IgD-negative memory B cell (primary cell): ENCODE results near the gene TMEM151B. TPM values are rescaled to one million over a fixed set of nuclear protein-coding genes. Genes with fewer than 3 reads are reported as not detected.
"Not testable (repeated sequence)": the region's sequence is repeated elsewhere in the genome, so short reads cannot be mapped to it uniquely, and the experiment has no call there.

Experiments
- H3K27ac Mint-ChIP-seq, 3 donors: one replicate each; pipeline ENCODE4 v1.8.0; 2020 to 2022; ENCODE audit warnings: mild to moderate bottlenecking in 3 of 3, mixed read lengths in 3 of 3, moderate library complexity in 1 of 3
- H3K27me3 Mint-ChIP-seq: one replicate; pipeline ENCODE4 v1.8.0; 2021; ENCODE audit warnings: mixed read lengths
- H3K36me3 Mint-ChIP-seq: one replicate; pipeline ENCODE4 v1.8.0; 2020; ENCODE audit warnings: mild to moderate bottlenecking, mixed read lengths
- H3K4me1 Mint-ChIP-seq, 3 donors: one replicate each; pipeline ENCODE4 v1.8.0; 2020 to 2022; ENCODE audit warnings: mixed read lengths in 3 of 3, mild to moderate bottlenecking in 1 of 3
- H3K4me3 Mint-ChIP-seq, 4 donors: one replicate each; pipeline ENCODE4 v1.8.0; 2020 to 2022; ENCODE audit warnings: mild to moderate bottlenecking in 4 of 4, mixed read lengths in 4 of 4, moderate library complexity in 3 of 4
- H3K9me3 Mint-ChIP-seq, 3 donors: one replicate each; pipeline ENCODE4 v1.8.0; 2020 to 2021; ENCODE audit warnings: mixed read lengths in 3 of 3, mild to moderate bottlenecking in 1 of 3
- polyA plus RNA-seq: library from polyadenylated mRNA; unstranded; fragments of 300-500 nt; fragmentation: Illumina TruSeq; gene quantifications from one replicate; pipeline ENCODE4 v1.2.3, GENCODE V29; 2021

Gene TMEM151B
- polyA plus RNA-seq, 1 donor from 2014 or later, result not detected

DNA sequence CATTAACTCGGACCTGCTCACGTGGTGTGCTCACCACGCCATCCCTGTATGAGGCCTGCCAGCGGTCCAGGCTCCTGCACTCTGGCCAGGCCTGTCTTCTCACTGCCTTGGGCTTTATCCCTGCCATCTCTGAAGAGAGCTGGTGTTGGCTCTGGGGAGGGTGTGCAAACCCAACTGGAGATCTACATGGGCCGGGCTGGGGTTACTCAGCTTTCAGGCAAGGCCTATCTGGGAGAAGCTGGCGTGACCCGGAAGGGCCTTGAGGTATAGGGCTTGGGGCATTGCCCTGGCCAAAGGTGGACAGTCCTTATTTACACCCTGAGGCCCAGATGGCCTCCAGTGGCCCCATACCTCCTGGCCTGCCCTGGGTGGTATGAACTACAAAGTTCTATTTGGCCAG is 41.8 kb upstream of the TMEM151B start:
- no peaks in the 10 kb centered on the region for H3K9me3 Mint-ChIP-seq
- no peaks in the 10 kb centered on the region for H3K27me3 Mint-ChIP-seq
- peaks cover 0 to 5% (median 5%) of the 10 kb centered on the region in 3 donors for H3K4me1 Mint-ChIP-seq
- no peak overlapping the region for H3K27ac Mint-ChIP-seq
- peaks cover 2% of the 10 kb centered on the region for H3K36me3 Mint-ChIP-seq
- H3K4me3 Mint-ChIP-seq, result no peak overlapping the region

GRCh38 chr6:44228836-44229235 is 41.4 kb upstream of the TMEM151B start:
- Mint-ChIP-seq H3K9me3 (no peaks in the 10 kb centered on the region), H3K4me1 (peaks cover 0 to 5% (median 5%) of the 10 kb centered on the region in 3 donors), H3K36me3 (peaks cover 2% of the 10 kb centered on the region), H3K27ac (no peak overlapping the region), H3K4me3 (no peak overlapping the region), H3K27me3 (no peaks in the 10 kb centered on the region)

- H3K4me1 Mint-ChIP-seq, result peaks cover 0 to 2% (median under 1%) of the 10 kb centered on the region in 3 donors
- H3K27ac Mint-ChIP-seq, result peak overlapping the region in 1 of 3 donors; percentile 31
- no peaks in the 10 kb centered on the region for H3K9me3 Mint-ChIP-seq
- no peak overlapping the region for H3K4me3 Mint-ChIP-seq
- no peaks in the 10 kb centered on the region for H3K27me3 Mint-ChIP-seq
- peaks cover 2% of the 10 kb centered on the region for H3K36me3 Mint-ChIP-seq
Measured at GRCh38 chr6:44229376-44230033, 40.7 kb upstream of the TMEM151B start.

DNA sequence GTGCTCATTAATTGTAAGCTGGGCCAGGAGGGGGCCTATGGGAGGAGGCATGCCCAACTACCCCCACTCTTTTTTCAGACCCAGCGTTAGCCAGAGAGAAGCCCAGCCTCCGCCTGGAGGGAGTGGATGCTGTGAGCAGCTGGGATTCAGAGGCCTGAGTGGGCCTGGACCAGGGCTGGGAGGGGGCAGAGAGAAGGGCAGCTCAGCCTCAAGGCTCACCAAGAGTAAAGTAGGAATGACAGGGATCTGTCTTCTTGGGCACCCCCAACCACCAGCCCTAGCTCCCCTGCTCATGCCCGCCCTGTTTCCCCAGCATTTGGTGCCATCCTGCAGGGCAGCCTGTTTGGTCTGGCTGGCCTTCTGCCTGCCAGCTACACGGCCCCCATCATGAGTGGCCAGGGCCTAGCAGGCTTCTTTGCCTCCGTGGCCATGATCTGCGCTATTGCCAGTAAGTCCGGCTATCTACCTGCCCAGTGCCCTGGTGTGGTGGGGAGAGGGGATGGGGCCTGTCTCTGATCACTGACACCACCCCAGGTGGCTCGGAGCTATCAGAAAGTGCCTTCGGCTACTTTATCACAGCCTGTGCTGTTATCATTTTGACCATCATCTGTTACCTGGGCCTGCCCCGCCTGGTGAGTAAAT is 40.1 kb upstream of the TMEM151B start:
- Mint-ChIP-seq H3K27me3 (no peaks in the 10 kb centered on the region), H3K9me3 (no peaks in the 10 kb centered on the region), H3K4me1 (no peaks in the 10 kb centered on the region), H3K36me3 (peaks cover 2% of the 10 kb centered on the region), H3K4me3 (peak overlapping the region in 1 of 4 donors; percentile 20), H3K27ac (no peak overlapping the region)

DNA sequence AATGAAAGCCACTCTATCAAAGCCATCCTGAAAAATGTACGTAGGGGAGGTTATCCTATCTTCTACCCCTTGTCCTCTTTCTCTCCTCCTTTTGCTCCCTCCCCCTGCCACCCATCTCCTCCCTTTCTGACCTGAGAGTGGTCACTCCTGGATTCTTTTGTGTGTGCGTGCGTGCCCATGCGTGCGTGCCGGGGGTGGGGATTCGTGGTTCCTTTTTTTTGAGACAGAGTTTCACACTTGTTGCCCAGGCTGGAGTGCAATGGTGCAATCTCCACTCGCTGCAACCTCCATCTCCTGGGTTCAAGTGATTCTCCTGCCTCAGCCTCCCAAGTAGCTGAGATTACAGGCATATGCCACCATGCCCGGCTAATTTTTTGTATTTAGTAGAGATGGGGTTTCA is 38.8 kb upstream of the TMEM151B start:
- not testable (repeated sequence) for H3K4me3 Mint-ChIP-seq, H3K27ac Mint-ChIP-seq, H3K27me3 Mint-ChIP-seq, H3K36me3 Mint-ChIP-seq, H3K9me3 Mint-ChIP-seq, H3K4me1 Mint-ChIP-seq

GRCh38 chr6:44232676-44233566 is 37.3 kb upstream of the TMEM151B start:
- Mint-ChIP-seq H3K36me3 (peaks cover 2% of the 10 kb centered on the region), H3K4me3 (no peak overlapping the region), H3K27me3 (no peaks in the 10 kb centered on the region), H3K4me1 (peaks cover 0 to 4% (median 3%) of the 10 kb centered on the region in 3 donors), H3K27ac (no peak overlapping the region), H3K9me3 (no peaks in the 10 kb centered on the region)

DNA sequence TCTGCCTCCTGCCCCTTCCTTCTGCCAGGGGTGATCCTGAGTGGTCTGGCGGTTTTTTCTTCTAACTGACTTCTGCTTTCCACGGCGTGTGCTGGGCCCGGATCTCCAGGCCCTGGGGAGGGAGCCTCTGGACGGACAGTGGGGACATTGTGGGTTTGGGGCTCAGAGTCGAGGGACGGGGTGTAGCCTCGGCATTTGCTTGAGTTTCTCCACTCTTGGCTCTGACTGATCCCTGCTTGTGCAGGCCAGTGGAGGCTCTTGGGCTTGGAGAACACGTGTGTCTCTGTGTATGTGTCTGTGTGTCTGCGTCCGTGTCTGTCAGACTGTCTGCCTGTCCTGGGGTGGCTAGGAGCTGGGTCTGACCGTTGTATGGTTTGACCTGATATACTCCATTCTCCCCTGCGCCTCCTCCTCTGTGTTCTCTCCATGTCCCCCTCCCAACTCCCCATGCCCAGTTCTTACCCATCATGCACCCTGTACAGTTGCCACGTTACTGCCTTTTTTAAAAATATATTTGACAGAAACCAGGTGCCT is 36.6 kb upstream of the TMEM151B start:
- peaks cover 0 to 5% (median 3%) of the 10 kb centered on the region in 3 donors for H3K4me1 Mint-ChIP-seq
- H3K4me3 Mint-ChIP-seq, result no peak overlapping the region
- no peaks in the 10 kb centered on the region for H3K9me3 Mint-ChIP-seq
- peak overlapping the region in 1 of 3 donors; percentile 25 for H3K27ac Mint-ChIP-seq
- H3K36me3 Mint-ChIP-seq, result peaks cover 2% of the 10 kb centered on the region
- H3K27me3 Mint-ChIP-seq, result no peaks in the 10 kb centered on the region

DNA sequence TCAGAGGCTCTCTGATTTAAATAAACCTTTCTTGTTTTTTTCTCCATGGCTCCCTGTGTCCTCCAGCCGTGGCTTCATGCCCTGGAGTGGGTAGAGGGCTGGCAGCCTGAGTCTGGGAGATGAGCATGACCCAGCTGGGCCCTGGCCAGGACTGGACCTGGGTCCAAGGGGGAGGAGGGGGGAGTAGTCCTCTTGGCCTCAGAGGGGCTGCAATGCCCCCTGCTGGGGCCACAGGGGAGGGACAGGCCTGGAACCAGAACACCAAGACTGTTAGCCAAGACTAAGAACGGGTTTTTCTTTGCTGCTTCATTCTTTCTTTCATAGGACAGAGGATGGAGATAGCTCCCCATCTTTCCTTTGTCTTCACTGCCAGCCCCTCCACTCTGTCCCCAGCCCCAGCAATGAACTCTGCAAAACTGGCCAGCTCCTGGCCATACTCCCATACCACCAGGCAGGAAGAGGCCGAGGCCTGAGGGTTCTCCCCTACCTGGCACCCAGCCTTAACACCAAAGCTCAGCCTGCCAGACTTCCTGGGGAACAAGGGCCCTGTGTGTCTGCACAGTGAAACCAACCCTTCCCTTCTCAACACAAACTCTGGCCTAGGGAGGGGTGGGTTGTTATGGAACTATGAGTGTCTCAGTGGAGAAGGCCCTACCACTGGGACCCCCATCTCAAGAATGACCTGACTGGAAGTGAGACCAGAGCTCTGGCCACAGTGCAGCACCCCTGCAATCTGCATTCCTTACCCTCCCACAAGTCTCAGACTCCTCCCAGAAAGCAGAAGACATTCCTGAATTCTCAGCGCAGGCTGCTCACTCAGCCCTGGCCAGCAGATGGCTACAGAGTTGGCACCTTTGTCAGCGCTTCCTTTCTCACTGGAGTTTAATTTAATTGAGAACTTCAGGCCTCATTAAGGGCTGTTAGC is 35.9 kb upstream of the TMEM151B start:
- Mint-ChIP-seq H3K27ac (peak overlapping the region in 1 of 3 donors; percentile 25), H3K4me1 (peaks cover 0 to 5% (median 3%) of the 10 kb centered on the region in 3 donors), H3K27me3 (no peaks in the 10 kb centered on the region), H3K36me3 (peaks cover 2% of the 10 kb centered on the region), H3K4me3 (no peak overlapping the region), H3K9me3 (no peaks in the 10 kb centered on the region)

- Mint-ChIP-seq H3K4me1 (peaks cover 0 to 5% (median 3%) of the 10 kb centered on the region in 3 donors), H3K9me3 (no peaks in the 10 kb centered on the region), H3K4me3 (peak overlapping the region in 1 of 4 donors; percentile 61), H3K27ac (no peak overlapping the region), H3K27me3 (no peaks in the 10 kb centered on the region), H3K36me3 (peaks cover 2% of the 10 kb centered on the region)
Measured at GRCh38 chr6:44235269-44235668, 35.0 kb upstream of the TMEM151B start.

DNA sequence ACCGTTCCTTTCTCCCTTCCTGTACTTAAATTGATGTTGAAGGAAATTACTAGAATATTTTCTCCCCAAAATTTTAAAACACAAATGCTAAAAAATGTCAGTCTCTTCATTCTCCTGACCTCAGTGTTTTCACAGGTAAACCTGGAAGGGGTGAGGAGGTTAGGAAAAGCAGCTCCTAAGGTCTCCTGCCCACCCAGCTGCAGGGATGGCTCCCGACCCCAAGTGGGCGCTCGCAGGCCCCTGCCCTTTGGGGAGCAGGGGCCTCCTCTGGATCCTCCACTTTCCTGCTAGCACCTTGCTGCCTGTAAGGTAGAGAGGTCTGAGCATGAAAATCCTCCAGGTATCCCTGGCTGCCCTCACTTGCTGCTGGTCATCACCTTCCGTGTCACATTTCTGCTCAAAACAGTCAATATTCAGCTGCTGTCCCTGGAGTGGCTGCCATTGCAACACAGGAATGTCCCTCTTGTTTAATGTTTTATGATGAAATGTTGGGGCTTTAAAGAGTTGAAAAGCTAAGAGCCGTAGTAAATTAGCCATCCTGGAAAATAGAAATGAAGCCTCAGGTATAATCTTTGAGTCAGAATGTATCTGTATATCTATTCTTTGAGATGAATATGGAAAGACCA is 34.2 kb upstream of the TMEM151B start:
- no peak overlapping the region for H3K27ac Mint-ChIP-seq
- peaks cover 0 to 5% (median 3%) of the 10 kb centered on the region in 3 donors for H3K4me1 Mint-ChIP-seq
- H3K27me3 Mint-ChIP-seq, result no peaks in the 10 kb centered on the region
- no peak overlapping the region for H3K4me3 Mint-ChIP-seq
- H3K36me3 Mint-ChIP-seq, result no peaks in the 10 kb centered on the region
- H3K9me3 Mint-ChIP-seq, result no peaks in the 10 kb centered on the region

DNA sequence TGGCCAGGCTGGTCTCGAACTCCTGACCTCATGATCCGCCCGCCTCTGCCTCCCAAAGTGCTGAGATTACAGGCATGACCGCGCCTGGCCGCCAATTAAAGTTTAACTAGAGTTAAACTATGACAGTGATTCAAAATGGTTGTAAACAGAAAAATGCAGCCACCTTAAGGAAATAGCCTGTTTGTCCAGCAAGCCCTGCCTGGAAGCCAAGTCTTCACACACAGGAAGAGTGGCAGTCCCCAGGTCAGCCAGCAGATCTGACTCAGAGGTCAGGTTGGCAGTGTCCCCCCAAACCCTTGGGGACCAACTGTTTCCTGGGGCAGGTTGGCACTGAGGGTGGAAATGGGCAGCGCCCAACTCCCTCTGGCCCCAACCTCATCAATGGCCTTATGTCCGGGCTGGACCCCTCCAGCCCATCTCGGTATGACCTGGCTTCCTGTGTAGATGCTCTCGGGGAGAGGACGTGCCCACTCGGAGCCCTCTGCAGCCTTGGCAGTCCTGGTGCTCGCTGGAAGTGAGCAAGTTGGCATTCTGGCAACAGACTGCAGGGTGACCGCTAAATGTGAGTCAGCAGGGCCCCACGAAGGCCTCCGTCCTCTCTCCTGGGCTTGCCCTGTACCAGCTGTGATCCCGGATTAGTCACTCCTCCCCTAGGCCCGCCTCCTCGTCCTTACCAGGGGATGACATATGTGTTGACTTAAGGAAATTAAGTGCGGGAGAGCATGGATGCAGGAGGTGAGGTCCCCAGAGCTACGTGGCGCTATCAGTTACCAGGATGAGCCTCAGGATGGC is 33.0 kb upstream of the TMEM151B start:
- Mint-ChIP-seq H3K27ac (peak overlapping the region; percentile 79 to 91 (median 90)), H3K27me3 (no peaks in the 10 kb centered on the region), H3K4me3 (peak overlapping the region; percentile 82 to 96 (median 93)), H3K4me1 (peaks cover 0 to 5% (median 3%) of the 10 kb centered on the region in 3 donors), H3K36me3 (no peaks in the 10 kb centered on the region), H3K9me3 (no peaks in the 10 kb centered on the region)

DNA sequence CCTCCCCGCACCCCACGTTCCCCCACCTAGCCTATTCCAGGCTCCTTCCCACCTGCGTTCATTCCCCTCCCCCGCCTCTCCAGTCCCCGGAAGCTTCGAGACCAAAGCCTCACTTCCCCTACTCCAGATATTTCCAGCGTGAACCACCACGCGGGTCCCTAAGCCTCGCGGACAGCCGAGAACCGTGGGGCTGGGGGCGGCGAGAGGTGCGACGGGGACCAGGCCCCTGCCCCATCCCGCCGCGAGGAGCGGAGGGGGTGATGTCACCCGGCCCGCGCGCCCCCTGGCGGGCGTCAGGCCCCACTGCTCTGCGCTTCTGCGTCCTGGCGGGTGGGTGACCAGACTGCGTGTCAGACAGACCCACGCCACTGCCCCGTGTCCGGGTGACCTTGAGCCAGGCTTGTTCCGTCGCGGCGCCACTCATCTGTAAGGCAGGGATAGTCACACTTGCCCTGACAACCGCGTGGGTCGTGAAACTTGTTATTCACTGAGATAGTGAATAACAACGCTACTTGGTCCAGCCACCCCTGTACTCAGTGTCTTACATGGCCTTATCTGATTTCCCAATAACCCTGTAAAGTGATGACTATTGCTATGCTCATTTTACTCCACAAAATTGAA is 32.3 kb upstream of the TMEM151B start:
- Mint-ChIP-seq H3K27me3 (no peaks in the 10 kb centered on the region), H3K4me3 (peak overlapping the region; percentile 82 to 96 (median 93)), H3K36me3 (no peaks in the 10 kb centered on the region), H3K27ac (peak overlapping the region; percentile 79 to 91 (median 90)), H3K4me1 (peaks cover 0 to 5% (median 3%) of the 10 kb centered on the region in 3 donors), H3K9me3 (no peaks in the 10 kb centered on the region)
